ENCODE results near the gene CLEC14A.

Gene CLEC14A

GRCh38 chr14:38255673-38256532 is at the start of gene CLEC14A:
TSS of gene CLEC14A (minus strand) at chr14:38256093. CDS start at chr14:38256022, 71 bp downstream.
- peak in 1 of 2 donors; percentile 9 for DNase-seq

- DNase-seq, result no peak
Observed at GRCh38 chr14:38302966-38303365, 47.1 kb upstream of the CLEC14A start.

GRCh38 chr14:38302034-38302433 is 46.1 kb upstream of the CLEC14A start:
- no peak for DNase-seq

GRCh38 chr14:38297681-38298080 is 41.8 kb upstream of the CLEC14A start:
- DNase-seq, result no peak

- no peak for DNase-seq
Observed at GRCh38 chr14:38291681-38292467, 36.0 kb upstream of the CLEC14A start.

GRCh38 chr14:38290601-38291188 is 34.8 kb upstream of the CLEC14A start:
- DNase-seq, result no peak

- DNase-seq, result no peak
Observed at GRCh38 chr14:38286452-38286851, 30.6 kb upstream of the CLEC14A start.

- DNase-seq, result no peak
Observed at GRCh38 chr14:38285962-38286361, 30.1 kb upstream of the CLEC14A start.

- DNase-seq, result no peak
Observed at GRCh38 chr14:38282936-38283335, 27.0 kb upstream of the CLEC14A start.

GRCh38 chr14:38280081-38280480 is 24.2 kb upstream of the CLEC14A start:
- no peak for DNase-seq

- no peak for DNase-seq
Observed at GRCh38 chr14:38279572-38279971, 23.7 kb upstream of the CLEC14A start.

- DNase-seq, result no peak
Observed at GRCh38 chr14:38278035-38278434, 22.1 kb upstream of the CLEC14A start.

- no peak for DNase-seq
Observed at GRCh38 chr14:38262844-38263243, 7.0 kb upstream of the CLEC14A start.

- no peak for DNase-seq
Observed at GRCh38 chr14:38261620-38262019, 5.7 kb upstream of the CLEC14A start.

GRCh38 chr14:38257507-38257906 is 1.6 kb upstream of the CLEC14A start:
- DNase-seq, result no peak

- no peak for DNase-seq
Observed at GRCh38 chr14:38256533-38256840, 594 bp upstream of the CLEC14A start.

GRCh38 chr14:38255408-38255672 is 553 bp downstream of the CLEC14A start:
- peak in 1 of 2 donors; percentile 8 for DNase-seq

GRCh38 chr14:38254571-38255407 is 1.1 kb downstream of the CLEC14A start:
- DNase-seq, result no peak

- DNase-seq, result no peak
Observed at GRCh38 chr14:38253676-38254075, 2.2 kb downstream of the CLEC14A start.

GRCh38 chr14:38252066-38252710 is 3.7 kb downstream of the CLEC14A start:
- no peak for DNase-seq

GRCh38 chr14:38250331-38250730 is 5.6 kb downstream of the CLEC14A start:
- no peak for DNase-seq

GRCh38 chr14:38248321-38249028 is 7.4 kb downstream of the CLEC14A start:
- DNase-seq, result no peak
